COLO829 (cell line): ENCODE measurements around the gene CDK7.

ENCODE experiments used
- DNase-seq: peaks from one replicate; pipeline ENCODE4 v3.0.0; 2012; ENCODE audit warnings: low spot score

The CDK7 gene

DNA sequence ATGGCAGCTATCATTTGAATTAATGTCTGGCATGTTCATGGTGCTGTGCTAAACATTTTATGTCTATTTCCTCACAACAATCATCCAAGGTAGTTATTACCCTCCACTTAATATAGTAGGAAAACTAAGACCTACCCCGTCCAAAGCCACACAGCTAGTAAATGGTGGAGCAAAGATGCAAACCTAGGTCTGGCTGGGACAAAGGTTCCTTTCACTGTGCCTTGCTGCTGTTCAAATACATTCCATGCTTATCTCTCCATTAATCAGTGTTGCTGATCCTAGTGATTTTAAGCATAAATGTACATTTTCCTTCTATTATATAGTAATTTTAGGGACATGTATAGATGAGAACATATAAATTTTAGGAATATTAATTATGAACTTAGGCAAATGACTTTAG lies 59.2 kb downstream of the CDK7 start:
- DNase-seq = peak; percentile 2

GRCh38 chr5:69295088-69295754 lies 60.5 kb downstream of the CDK7 start:
- no peak for DNase-seq

DNA sequence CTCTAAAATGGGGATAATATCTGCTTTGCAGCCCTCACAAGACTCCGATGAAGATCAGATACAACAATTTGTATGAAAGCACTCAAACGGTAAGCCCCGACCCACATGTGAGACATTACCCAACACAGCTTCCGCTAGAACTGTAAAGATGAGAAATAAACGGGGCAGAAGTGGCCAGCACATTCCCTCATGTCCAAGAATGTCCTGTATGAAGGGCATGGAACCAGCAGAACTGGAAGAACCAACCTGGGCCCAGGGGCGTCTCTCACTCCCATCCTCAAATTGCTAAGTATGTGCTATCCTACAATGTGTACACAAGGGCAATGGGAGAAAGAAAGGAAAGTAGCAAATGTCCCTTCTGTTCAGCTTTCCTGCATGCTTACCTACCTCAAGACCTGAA lies 64.9 kb downstream of the CDK7 start:
- DNase-seq = no peak

GRCh38 chr5:69300537-69301203 lies 66.0 kb downstream of the CDK7 start:
- DNase-seq = no peak

DNA sequence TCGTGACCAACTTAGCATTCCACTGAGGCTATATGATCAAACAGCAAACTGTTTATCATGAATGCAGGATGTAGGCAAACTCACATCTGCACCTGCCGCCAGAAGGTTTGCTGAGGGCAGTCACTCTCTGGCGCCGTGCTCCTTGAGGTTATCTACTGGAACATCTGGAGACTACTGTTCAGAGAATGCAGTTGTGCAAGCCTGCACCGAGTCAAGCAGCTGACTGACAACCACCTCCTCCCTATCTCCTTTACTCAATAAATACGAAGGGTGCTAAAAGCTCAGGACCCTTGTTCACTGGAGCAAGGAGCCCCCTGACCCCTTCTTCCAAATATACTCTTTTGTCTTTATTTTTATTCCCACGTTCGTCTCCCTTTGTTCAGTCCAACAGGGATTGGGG lies 70.8 kb downstream of the CDK7 start:
- no peak for DNase-seq

GRCh38 chr5:69308046-69308553 lies 73.4 kb downstream of the CDK7 start:
- peak; percentile 35 for DNase-seq

DNA sequence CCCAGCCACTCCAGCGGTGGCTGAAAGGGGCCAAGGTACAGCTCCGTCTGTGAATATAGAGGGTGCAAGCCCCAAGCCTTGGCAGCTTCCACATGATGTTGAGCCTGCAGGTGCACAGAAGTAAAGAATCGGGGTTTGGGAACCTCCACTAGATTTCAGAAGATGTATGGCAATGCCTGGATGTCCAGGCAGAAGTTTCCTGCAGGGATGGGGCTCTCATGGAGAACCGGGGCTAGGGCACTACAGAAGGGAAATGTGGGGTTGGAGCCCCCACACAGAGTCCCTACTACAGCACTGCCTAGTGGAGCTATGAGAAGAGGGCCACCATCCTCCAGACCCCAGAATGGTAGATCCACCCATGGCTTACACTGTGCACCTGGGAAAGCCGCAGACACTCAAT lies 74.7 kb downstream of the CDK7 start:
- no peak for DNase-seq

GRCh38 chr5:69312459-69313160 lies 77.9 kb downstream of the CDK7 start:
- DNase-seq = no peak

GRCh38 chr5:69313428-69313827 lies 78.7 kb downstream of the CDK7 start:
- no peak for DNase-seq

- DNase-seq = no peak
Observed at GRCh38 chr5:69315972-69316371, 81.3 kb downstream of the CDK7 start.

DNA sequence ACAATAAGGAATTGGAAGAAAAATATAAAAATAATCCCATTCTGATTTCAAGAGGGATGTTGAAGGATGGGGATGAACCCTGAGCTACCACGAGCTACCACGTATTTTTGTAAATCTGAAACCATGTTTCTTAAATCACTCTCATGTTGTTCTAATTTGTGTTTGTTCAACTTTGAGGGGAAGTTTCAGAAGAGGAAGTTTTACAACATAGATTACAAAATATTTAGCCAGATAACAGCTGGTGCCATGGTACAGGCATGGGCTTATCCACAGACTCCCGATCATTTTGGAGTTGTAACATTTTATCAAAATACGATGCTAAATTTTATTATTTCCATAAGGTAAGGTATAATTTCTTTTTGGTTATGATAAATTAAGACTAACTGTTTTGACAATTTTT lies 82.7 kb downstream of the CDK7 start:
- no peak for DNase-seq

GRCh38 chr5:69326365-69326764 lies 91.7 kb downstream of the CDK7 start:
- no peak for DNase-seq
